Fibroblast of the aortic adventitia (primary cell): ENCODE measurements around the gene PSD2. TPM values are rescaled to one million over a fixed set of nuclear protein-coding genes. Genes with fewer than 3 reads are reported as not detected.

Source experiments
- DNase-seq: peaks from one replicate; pipeline ENCODE4 v3.0.0-alpha.2; 2010; ENCODE audit warnings: low read depth
- H3K4me3 ChIP-seq: 2 replicates; pipeline ENCODE4 v1.5.1; 2011; ENCODE audit warnings: low read depth, mild to moderate bottlenecking, control low read depth, low read length, moderate library complexity
- total RNA-seq: library from RNA; depleted of rRNA; stranded (reverse); fragments of >200 nt; gene quantifications from 2 replicates; pipeline ENCODE4 v1.2.3, GENCODE V29; 2012; ENCODE audit warnings: low replicate concordance
- TF ChIP-seq, protein P1 (sequence below): IDR thresholded peaks from 2 replicates; pipeline ENCODE4 v1.5.1; 2011; ENCODE audit warnings: mild to moderate bottlenecking, low read length, control low read depth, inconsistent platforms; ENCODE audit not compliant: insufficient read depth

The PSD2 gene
- total RNA-seq, 1 donor = not detected

- TF ChIP-seq, protein P1, sequence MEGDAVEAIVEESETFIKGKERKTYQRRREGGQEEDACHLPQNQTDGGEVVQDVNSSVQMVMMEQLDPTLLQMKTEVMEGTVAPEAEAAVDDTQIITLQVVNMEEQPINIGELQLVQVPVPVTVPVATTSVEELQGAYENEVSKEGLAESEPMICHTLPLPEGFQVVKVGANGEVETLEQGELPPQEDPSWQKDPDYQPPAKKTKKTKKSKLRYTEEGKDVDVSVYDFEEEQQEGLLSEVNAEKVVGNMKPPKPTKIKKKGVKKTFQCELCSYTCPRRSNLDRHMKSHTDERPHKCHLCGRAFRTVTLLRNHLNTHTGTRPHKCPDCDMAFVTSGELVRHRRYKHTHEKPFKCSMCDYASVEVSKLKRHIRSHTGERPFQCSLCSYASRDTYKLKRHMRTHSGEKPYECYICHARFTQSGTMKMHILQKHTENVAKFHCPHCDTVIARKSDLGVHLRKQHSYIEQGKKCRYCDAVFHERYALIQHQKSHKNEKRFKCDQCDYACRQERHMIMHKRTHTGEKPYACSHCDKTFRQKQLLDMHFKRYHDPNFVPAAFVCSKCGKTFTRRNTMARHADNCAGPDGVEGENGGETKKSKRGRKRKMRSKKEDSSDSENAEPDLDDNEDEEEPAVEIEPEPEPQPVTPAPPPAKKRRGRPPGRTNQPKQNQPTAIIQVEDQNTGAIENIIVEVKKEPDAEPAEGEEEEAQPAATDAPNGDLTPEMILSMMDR = no peak
- peak; percentile 46 for DNase-seq
- no peak overlapping the region for H3K4me3 ChIP-seq
Observed at GRCh38 chr5:139752506-139753473, 42.8 kb upstream of the PSD2 start.

- no peak for DNase-seq
- H3K4me3 ChIP-seq = no peak overlapping the region
- TF ChIP-seq, protein P1 = no peak
Observed at GRCh38 chr5:139755892-139756671, 39.5 kb upstream of the PSD2 start.

GRCh38 chr5:139756971-139757370, 38.6 kb upstream of the PSD2 start:
- TF ChIP-seq, protein P1 = no peak
- H3K4me3 ChIP-seq = no peak overlapping the region
- no peak for DNase-seq

DNA sequence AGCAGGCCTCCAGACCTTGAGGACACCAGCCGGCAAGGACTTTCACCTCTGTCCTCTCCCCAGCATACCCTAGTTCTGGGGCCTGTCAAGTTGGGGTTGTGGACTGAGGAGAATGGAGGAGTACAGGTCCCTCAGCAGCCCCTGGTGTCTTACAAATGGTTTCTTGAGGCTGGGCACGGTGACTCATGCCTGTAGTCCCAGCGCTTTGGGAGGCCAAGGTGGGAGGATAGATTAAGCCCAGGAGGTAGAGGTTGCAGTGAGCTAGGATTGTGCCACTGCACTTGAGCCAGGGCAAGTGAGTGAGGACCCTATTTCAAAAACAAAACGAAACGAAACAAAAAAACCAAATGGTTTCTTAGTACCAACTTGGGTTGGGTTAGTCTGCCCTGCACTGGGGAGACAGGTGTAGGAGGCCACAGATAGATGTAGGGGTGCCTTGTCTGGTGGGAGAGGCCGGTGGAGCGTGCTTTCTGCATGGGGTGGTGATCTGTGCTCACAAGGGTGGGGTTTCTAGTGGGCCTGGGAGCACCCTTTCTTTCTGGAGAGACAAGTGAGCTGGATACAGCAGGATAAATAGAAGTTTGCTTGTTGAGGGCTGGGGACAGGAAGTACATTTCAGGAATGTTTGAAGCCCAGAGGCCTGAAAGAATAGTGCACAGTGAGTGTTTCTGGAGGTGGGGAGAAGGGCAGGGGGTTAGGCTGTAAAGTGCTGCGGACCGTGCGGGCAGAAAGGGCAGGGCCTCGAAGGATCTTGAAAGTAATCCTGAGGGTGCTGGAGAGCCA, 37.7 kb upstream of the PSD2 start:
- DNase-seq = no peak
- no peak overlapping the region for H3K4me3 ChIP-seq
- TF ChIP-seq, protein P1 = no peak

DNA sequence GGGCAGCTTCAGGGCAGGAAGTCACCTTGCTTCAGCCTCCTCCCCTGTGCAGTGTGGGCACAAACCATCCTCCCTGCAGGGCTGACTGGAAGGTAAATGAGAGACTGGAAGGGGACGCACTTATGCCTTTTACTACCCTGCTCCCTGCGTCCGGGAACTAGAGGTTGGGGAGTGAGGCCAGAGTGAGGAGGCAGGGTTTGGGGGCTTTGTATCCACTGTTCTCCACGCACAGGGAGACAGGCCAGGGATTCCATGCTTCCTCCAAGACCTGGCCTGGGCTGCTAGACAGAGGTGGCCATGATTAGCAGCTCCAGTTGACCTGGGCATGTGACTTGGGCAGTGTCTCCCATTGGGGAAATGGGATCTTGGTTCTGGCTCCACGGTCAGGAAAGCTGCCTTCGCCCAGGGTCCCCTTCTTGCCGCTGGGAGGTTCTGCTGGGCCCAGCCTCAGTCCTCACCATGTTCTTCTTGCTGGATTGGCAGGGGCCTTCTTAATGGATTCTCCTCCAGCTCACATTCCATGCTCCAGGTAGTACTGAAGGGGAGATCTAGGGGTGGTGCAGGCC, 37.0 kb upstream of the PSD2 start:
- TF ChIP-seq, protein P1 = no peak
- H3K4me3 ChIP-seq = no peak overlapping the region
- DNase-seq = no peak

DNA sequence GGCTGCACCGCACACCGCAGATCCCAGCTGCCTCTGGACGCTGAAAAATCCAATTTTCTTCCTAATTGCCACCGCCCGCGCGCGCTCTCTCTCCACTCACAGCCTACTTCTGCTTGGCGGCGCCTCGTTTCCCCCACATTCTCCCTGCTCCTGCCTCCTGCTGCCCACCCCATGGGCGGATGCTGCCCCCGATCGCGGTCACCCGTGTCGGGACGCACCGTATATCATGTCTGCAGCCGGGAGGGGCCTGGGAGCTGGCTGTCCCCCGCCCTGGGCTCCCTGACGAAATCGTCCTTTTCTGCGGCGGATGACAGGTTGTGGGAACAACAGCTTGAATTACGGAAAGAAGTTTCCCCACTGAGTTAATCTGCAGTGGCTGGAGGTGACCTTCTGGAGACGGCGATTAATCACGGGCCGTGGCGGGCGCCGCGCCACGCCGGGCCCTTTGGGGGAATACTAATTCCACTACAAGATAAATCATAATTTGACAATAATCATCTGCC, 36.3 kb upstream of the PSD2 start:
- H3K4me3 ChIP-seq = no peak overlapping the region
- no peak for DNase-seq
- TF ChIP-seq, protein P1 = no peak
